NOMO-1 (cell line): ENCODE measurements around the gene WFDC11.

Experiments used
- DNase-seq, 2 experiments: peaks; one replicate each; lab custom pipeline; 2025; ENCODE audit not compliant: unreplicated experiment in 2 of 2; lab: John Stamatoyannopoulos, UW

Gene WFDC11

GRCh38 chr20:45629496-45630100 is 40.4 kb downstream of the WFDC11 start, which contains the start of gene WFDC10A:
Gene WFDC10A, plus strand, starts transcription at chr20:45629739. Its CDS starts 75 bp downstream, at chr20:45629814.
- DNase-seq = peak; percentile 76 to 87

- no peak for DNase-seq
Measured at GRCh38 chr20:45626540-45626939, 43.5 kb downstream of the WFDC11 start.

GRCh38 chr20:45621593-45621992 is 48.4 kb downstream of the WFDC11 start:
- no peak for DNase-seq

DNA sequence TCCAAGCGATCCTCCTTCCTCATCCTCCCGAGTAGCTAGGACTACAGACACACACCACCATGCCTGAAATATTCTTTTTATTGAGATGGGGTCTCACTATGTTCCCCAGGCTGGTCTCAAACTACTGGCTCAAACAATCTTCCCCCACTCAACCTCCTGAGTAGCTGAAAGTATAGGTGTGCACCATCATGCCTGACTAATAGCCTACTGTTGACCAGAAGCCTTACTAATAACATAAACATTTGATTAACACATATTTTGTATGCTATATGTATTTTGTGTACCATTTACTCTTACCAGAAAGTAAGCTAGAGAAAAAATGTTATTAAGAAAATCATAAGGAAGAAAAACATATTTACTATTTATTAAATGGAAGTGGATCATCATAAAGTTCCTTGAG is 52.4 kb downstream of the WFDC11 start:
- no peak for DNase-seq

DNA sequence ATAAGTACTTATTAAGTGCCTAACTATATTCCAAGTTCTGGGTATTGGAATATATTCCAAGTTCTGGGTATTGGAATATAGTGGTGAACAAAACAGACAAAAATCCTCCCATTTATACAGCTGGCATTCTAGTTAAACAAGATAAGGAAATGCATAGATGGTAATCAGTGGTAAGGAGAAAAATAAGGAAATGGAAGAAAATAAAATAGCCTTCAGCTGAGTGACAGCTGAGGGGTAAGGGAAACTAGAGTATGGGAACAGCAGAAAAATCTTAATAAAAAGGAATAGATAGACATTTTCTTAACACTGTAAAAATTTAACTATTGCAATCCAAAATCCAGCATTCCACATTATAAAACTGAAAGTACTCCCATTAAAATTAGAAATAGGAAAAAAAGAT is 57.7 kb downstream of the WFDC11 start:
- no peak for DNase-seq

DNA sequence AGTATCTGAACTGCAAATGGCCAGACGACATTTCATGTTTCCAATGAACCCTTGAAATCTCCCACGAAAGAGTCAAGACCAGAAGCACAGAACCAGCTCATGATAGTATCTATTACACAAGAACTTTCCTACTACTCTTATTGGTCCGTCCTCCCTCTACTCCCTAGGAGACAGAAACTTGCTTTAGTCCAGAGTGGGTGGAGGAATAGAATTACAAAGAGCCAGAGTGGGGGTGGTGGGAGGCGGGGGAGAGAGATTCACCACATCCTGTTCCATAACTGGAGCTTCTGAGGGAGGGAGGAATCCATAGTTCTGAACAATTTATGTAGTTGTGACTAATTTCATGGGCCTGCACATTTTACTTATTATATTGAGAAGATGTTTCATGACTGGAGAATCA is 59.0 kb downstream of the WFDC11 start:
- DNase-seq = no peak

- DNase-seq = no peak
Measured at GRCh38 chr20:45607810-45608209, 62.2 kb downstream of the WFDC11 start.
